LNCAP (cell line): Measurements from ENCODE around the gene ROBO1.

ENCODE experiments used
- TF ChIP-seq, protein P1 (sequence below): fragments of 450-650 bp; IDR thresholded peaks from 2 replicates; pipeline ENCODE4 v1.5.1; 2017; ENCODE audit warnings: mild to moderate bottlenecking

Gene ROBO1

DNA sequence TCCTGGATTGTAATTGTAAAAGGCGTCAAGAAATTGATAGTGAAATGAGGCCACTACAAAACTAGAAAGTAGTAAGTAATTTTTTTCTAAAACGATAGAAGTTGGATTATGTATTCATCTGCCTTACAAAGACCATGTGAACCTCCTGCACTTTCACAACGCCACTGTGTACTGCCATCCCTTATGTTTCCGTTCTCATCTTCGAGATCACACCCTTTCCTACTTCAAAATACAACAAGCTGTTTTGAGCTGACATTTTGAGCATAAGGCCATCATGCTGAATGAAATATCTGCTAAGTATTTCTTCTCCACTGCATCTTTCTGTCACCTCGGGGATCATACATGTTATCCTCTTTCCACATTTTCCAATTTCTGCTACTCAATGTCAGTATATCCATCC, 885.5 kb downstream of the ROBO1 start:
- TF ChIP-seq, protein P1, sequence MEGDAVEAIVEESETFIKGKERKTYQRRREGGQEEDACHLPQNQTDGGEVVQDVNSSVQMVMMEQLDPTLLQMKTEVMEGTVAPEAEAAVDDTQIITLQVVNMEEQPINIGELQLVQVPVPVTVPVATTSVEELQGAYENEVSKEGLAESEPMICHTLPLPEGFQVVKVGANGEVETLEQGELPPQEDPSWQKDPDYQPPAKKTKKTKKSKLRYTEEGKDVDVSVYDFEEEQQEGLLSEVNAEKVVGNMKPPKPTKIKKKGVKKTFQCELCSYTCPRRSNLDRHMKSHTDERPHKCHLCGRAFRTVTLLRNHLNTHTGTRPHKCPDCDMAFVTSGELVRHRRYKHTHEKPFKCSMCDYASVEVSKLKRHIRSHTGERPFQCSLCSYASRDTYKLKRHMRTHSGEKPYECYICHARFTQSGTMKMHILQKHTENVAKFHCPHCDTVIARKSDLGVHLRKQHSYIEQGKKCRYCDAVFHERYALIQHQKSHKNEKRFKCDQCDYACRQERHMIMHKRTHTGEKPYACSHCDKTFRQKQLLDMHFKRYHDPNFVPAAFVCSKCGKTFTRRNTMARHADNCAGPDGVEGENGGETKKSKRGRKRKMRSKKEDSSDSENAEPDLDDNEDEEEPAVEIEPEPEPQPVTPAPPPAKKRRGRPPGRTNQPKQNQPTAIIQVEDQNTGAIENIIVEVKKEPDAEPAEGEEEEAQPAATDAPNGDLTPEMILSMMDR = no peak

GRCh38 chr3:78881501-78881900, 886.3 kb downstream of the ROBO1 start:
- TF ChIP-seq, protein P1 = no peak

GRCh38 chr3:78880603-78881461, 887.0 kb downstream of the ROBO1 start:
- TF ChIP-seq, protein P1 = no peak

DNA sequence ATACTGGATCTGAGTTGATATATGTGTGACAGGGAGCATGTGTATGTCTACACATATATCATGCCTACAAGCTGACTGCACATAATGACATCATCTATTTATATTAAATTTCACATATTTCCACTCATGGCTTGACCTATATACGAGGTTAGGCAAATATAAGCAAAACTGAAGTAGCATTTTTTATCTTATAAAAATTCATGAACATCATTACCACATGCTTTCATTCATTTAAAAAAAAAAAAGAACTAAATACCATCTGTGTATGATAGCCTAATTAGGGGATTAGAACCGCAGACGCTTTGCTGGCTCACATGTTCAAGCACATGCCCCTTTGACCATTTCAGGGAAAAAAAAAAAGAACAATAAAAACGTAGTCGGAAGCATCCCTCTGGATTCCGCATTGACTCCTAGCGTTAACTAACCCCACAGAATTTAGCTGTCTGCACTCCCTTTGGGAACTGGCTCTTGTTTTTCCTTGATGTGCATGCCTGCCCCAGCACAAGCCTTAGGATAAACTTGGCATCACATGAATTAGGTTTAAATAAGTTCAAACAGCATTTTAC, 888.4 kb downstream of the ROBO1 start:
- TF ChIP-seq, protein P1 = no peak

GRCh38 chr3:78878789-78879188, 889.0 kb downstream of the ROBO1 start:
- TF ChIP-seq, protein P1 = no peak

- TF ChIP-seq, protein P1 = no peak
These were observed 889.8 kb downstream of the ROBO1 start for GRCh38 chr3:78878011-78878410.

- TF ChIP-seq, protein P1 = no peak
These were observed 891.9 kb downstream of the ROBO1 start for GRCh38 chr3:78875851-78876250.
